Upper lobe of left lung (tissue), 4 donors: ENCODE data around the gene KIF12.

Source experiments
- POLR2A ChIP-seq, 4 donors: fragments of 450-650 bp; IDR thresholded peaks; one replicate each; pipeline ENCODE4 v1.5.1; 2016 to 2017; ENCODE audit warnings: antibody characterized with exemption in 4 of 4, mild to moderate bottlenecking in 2 of 4
- TF ChIP-seq, protein P1 (sequence below), 6 experiments: fragments of 450-650 bp in 4 of 6; fragments of 200-600 bp in 2 of 6; sonication (generic) in 2 of 6; IDR thresholded peaks; one replicate each; pipeline ENCODE4 v1.5.1; 2016 to 2019; ENCODE audit warnings: antibody characterized with exemption in 6 of 6

DNA sequence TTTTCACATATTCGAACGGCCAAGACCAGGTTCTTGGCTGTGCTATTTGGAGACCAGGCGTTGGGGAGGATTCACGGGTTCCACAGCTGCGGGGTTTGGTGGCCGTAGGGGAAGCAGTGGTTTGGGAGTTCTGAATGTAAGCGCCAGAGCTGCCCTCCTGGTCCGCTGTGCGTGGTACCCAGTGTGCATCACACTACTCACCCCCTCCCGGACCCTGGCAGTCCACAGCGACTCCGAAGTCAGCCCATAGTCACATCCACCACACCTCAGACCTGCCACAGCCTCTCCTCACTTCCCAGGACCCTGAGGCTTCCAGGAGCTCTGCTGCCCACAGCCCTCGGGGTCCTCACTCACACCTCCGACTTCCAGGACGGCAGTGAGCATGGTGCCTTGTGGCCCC is 47.8 kb downstream of the KIF12 start:
- TF ChIP-seq, protein P1, sequence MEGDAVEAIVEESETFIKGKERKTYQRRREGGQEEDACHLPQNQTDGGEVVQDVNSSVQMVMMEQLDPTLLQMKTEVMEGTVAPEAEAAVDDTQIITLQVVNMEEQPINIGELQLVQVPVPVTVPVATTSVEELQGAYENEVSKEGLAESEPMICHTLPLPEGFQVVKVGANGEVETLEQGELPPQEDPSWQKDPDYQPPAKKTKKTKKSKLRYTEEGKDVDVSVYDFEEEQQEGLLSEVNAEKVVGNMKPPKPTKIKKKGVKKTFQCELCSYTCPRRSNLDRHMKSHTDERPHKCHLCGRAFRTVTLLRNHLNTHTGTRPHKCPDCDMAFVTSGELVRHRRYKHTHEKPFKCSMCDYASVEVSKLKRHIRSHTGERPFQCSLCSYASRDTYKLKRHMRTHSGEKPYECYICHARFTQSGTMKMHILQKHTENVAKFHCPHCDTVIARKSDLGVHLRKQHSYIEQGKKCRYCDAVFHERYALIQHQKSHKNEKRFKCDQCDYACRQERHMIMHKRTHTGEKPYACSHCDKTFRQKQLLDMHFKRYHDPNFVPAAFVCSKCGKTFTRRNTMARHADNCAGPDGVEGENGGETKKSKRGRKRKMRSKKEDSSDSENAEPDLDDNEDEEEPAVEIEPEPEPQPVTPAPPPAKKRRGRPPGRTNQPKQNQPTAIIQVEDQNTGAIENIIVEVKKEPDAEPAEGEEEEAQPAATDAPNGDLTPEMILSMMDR (IDR thresholded peaks at IDR 0.05): no peak
- TF ChIP-seq POLR2A (IDR thresholded peaks at IDR 0.05): no peak
